ENCODE data around the gene PCDHA1.

DNA sequence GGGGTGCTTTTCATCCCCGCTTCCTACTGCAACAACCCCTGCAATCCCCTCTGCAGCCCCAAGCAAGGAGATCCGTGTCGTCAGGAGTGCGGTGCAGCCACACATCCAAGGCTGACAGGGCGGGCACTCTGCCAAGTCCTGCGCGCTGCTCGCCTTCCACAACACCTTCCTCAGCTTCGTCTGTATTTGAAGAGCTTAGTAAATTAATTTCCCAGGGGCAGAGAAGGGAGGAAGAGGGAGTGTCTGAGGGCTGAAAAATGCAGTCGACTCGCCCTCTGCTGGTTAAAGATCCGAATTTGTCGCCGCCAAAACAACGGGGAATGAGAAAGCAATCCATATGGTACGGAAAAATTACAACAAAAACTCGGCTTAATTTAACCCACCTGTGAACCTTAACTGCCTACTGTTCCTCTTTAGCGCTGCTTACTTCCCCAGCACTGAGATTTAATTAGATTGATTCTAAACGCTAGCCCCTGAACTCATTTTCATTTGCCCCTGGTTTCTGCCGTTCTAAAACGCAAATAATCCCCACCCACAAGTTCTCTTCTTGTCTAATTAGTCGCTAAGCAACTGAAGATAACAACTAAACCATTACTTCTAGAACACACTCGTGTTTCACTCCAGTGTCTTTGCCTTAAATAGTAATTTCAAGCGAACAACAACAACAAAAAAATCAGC, 254.3 kb downstream of the PCDHA1 start:
- TF ChIP-seq CTCF (IDR thresholded peaks at IDR 0.05; ENCODE audit: low read depth, low read length) (no peak), EZH2phosphoT487 (IDR thresholded peaks at IDR 0.05; ENCODE audit: low read depth) (no peak)

All from OCI-LY3 (cell line).